ENCODE data around the gene ACR.

The ACR gene

DNA sequence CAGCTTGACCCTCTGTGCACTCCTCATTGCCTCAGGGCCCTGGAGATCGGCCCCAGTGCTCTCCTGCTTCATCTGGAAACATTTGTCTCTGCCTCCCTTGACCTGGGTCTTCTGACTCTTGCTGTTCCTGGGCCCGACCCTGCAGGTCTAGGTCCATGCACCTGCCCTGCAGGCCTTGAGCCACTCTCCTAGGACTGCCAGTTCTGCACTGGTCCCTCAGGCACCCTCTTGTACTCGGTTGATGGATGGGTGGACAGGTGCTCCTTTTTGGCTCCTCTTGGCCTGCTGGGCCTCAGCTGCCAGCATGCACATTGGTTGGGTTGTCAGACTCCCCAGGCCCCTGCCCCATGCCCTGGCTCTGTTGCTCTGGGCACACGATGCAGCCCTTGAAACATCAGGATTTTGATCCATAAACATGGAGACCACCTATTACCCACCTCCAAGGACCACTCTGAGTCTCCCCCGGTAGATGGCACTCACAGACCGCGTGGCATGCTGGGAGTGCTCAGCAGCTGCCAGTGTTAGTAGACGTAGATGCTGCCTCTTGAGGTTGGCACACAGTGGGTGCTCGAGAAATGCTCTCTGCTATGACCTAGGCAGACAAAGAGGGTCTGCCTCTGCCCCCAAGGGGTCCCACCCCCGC lies 20.2 kb upstream of the ACR start:
- no peak for DNase-seq (ENCODE audit: low read depth)

DNA sequence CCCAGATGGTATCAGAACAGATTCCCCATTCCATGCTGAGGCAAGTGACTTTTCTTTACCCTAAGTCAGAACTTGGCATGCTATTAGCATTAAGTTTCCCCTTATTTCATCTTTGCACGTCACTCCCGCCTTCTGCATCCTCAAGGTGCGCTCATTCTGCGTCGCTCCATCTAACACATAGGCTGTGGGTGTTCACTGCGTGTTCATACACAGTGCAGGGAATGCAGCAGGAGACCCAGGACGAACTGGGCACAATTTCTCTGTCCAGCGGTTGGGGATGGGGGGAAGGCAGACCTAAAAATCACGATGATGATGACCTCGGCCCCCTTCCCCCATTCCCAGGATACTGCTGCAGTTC lies 19.7 kb upstream of the ACR start:
- no peak for DNase-seq (ENCODE audit: low read depth)

- DNase-seq (ENCODE audit: low read depth): no peak
These were observed 18.1 kb upstream of the ACR start for GRCh38 chr22:50719814-50720300.

GRCh38 chr22:50720301-50721256 lies 17.4 kb upstream of the ACR start:
- DNase-seq (ENCODE audit: low read depth): no peak

- no peak for DNase-seq (ENCODE audit: low read depth)
These were observed 16.7 kb upstream of the ACR start for GRCh38 chr22:50721257-50721844.

GRCh38 chr22:50722048-50722701 lies 15.8 kb upstream of the ACR start:
- no peak for DNase-seq (ENCODE audit: low read depth)

DNA sequence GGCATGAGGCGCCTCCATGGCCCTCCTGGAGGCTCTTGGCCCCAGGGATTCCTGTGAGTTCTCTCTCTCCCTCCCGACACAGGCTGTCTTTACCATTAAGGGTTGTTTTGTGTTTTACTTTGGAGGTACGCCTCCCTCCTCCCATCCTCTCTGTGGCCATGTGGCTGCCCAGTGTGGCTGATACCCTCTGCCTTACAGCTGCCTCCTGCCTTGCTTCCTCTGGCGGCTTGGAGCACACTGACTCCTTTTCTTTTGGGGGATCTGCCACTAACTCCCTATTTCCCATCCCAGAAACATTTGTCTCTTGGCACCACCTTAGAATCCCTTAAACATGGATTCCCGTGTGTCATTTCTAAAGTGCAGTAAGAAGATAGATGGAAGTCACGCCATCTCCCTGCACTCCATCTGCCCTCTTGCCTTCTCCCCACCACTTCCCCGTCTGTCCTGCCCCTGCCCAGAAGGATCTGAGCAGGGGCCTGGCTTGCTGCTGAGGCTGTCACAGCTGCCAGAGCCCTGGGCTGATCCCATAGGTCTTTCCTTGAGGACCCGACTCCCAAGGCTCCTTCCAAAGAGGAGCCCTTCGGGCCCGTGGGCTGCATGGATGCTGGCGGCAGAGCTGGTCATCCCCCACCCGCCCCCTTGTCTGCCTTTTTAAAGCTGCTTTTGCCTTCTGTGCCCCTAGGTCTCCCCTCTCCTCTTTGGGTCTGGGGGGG lies 15.1 kb upstream of the ACR start:
- no peak for DNase-seq (ENCODE audit: low read depth)

GRCh38 chr22:50723991-50724390 lies 14.0 kb upstream of the ACR start:
- DNase-seq (ENCODE audit: low read depth): no peak

DNA sequence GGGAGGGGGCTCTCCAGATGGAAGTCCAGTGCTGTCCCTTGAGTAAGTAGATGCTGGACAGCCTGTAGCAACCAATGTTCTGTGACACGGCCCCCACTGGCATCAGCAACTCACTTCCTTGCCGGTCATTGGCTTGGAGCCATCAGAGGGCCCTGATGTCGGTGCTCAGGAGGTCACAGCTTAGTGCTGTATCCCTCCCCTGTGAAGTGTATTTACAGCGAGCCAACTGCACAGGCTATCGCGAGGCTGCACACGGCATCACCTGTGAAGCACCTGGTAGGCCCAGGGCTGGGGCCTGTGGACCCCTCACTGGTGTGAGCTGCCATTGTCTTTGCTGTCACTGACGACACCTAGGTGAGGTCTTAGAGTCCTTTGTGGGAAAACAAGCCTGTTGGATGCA lies 13.4 kb upstream of the ACR start:
- DNase-seq (ENCODE audit: low read depth): no peak

GRCh38 chr22:50725597-50725996 lies 12.4 kb upstream of the ACR start:
- no peak for DNase-seq (ENCODE audit: low read depth)

DNA sequence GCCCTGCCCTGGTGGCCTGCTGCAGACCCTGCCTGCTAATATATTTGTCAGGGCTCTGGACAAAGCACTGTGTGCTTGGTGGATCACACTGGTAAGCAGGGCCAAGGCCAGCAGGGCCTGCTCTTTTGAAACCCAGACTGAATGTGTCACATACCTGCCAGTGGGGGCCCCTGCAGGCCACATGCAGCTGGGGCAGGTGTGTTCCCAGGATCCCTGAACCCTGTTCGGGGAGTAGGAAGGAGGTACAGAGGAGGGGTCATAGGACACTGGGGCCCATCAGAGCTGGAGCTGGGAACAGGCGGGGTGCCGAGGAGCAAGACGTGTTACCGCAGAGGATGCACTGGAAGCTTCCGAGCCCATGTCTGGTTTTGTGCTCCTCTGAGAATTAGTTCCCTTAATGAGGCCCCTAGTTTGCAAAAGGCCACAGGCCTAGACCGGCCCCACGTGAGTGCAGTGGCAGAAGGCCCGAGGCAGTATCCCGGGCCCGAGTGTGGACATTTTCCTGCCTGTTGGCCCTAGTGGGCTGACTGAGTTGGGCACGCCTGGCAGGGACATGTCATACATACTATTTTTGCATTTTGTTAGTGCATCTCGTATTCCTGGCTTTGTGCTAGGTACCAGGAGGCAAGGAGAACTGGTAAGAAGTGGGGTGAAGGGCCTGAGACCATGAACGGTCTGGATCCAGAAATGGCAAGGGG lies 11.2 kb upstream of the ACR start:
- DNase-seq (ENCODE audit: low read depth): no peak

DNA sequence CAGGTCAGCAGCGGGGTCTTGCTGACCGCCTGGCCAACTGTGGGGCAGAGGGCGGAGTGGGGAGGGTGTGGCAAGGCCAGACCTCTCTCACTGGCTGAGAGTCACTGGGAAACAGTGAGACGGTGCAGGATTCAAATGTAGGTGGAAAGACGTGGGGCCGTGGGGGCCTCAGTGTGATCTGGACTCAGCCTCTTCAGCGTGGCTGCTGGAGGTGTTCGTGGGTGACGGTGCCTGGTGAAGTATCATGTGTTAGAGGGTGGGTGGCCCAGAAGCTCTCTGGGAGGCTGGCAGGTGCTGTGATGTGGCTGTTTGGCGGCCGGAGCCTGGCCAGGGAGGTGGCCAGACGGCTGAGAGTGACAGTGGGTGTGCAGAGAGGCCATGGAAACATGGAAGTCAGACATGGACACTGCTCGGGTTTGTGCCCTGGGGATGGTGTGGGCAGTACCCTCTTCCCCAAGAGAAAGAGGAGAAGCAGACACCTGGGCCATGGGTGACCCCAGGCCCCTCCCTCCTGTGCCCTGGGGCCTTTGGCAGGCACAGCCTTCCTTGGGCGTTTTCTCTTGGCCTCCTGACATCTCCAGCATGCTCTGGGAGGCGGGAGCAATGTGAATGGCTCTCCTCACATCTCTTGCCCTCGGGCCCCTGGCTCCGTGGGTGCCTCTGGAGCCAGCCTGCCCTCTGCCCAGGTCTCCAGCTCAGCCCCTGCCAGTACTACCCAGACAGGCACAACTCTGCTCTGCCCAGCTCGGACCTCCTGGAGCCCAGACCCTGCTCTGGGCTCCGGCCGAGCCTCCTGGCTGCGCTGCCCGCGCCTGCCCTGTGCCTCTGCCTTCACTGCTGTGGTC lies 10.1 kb upstream of the ACR start:
- no peak for DNase-seq (ENCODE audit: low read depth)

DNA sequence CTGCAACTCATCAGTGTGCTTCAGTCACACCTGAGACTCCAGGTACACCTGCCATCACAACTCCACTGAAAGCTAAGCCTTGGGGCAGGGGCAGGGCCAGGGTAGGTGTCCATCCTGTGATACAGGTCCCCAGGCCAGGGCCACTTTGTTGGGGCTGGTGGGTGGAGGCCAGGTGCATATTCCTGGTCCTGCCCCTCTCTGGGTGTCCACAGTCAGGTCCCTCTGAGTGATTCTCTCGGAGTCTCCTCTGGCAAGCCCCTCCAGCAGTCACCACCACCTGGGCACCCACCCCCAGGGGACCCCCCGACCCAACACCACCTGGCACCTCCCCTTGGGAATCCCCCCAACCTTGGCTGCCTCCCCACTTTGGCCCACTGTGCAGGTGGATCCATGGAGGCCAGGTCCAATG lies 9.5 kb upstream of the ACR start:
- no peak for DNase-seq (ENCODE audit: low read depth)

DNA sequence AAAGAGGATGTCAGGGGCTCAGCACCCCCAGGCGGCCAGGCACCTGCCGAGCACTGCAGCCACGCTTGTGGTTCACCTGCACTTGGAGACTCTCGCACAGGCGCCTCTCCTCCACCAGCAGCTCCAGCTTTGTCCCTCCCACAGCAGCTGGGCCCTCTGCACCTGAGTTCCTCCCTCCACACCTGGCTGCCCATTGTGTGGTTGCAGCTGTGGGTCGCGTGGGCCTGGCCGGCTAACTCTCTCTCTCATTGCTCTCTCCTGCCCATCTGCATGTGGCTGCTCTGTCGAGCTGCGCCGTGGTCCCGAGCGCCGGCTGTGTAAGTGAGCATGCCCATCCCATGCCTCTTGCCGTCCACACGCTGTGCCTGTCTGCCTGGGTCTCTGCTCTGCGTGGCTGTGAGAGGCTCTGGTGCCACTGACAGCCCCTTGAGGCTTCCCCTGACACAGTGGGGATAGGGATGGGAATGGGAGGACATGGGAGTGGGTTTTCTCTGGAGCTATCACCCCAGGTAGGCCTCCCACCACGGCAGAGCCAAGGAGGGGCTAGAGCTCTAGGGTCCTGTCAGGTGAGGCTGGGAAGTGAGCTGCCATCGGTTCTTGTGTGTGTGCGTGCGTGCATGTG lies 8.5 kb upstream of the ACR start:
- no peak for DNase-seq (ENCODE audit: low read depth)

GRCh38 chr22:50730013-50730891 lies 7.8 kb upstream of the ACR start:
- no peak for DNase-seq (ENCODE audit: low read depth)

- no peak for DNase-seq (ENCODE audit: low read depth)
These were observed 6.9 kb upstream of the ACR start for GRCh38 chr22:50730941-50731661.

DNA sequence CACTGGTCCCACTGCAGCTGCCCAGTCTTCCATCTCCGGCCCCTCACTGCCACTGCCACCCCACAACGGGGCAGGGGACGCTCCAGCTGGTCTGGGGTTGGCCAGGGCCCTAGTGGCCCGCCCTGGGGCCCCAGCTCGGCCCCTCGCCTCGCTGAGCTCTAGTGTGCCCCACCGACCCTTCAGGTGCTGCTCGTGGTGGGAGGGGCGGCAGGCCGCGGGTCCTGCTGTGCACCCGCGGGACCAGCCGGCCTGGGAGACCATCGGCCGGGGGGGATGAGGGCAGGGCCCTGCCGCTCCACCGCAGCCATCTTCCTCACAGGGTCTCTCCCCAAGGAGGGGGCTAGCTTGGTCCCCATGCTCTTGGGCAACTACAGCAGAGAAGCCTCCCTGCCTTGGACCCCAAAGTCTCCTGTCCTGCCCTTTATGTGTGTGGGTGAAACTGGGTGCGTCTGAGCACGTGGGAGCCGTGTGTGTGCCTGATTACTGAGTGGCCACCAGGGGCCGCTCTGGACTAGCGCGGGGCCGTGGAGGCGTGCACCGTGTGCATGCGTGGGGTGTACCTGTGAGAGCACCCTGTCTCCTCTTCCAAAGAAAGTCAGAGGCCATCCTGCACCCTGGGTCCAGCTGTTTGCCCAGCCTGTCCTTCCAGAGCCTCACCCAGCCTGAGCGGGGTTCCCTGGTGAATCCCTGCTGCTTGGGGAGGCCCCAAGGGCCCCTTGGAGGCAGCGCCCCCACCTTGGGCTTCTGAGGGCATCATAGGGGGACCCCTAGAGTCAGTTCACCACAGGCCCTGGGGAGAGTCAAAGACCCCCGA lies 6.0 kb upstream of the ACR start:
- DNase-seq (ENCODE audit: low read depth): peak; percentile 6

Data from stimulated activated CD8-positive, alpha-beta memory T cell treated with anti-CD3 and anti-CD28 coated beads, Interleukin-7, amount 100 ng/mL, for 24 hours (primary cell).